ENCODE data around the gene CDKN2AIP.
"Not testable (repeated sequence)": the region's sequence is repeated elsewhere in the genome, so short reads cannot be mapped to it uniquely, and the experiment has no call there.

The CDKN2AIP gene

DNA sequence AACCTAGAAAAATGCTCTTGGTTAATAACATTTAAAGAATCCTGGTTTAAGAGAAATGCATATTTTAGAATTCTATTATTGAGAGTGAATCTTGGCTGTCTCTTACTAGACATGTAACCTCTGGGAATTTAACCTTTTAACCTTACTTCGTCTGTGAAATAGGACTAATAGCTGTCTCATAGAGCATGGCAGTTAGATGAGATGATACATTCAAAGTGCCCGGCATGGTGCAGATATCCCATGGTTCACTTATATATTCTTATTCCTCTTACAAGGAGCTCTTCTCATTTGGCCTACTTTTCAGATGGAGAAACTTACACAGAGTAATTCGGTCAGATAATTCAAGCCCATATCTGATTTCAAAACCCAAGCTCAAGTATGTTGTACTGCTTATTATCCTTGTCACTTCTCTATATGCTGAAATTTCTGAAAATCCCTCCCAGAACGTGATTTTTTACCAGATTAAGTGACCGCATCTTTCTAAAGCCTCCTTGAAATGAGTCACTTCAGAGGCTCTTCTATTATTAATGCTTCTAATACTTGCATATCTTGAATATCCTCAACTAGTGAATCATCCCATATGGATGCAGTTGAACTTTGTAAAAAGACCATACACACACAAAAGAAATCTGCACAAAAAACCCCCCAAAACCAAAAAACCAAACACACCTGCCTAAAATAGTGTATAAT lies 4.9 kb downstream of the CDKN2AIP start:
- DNase-seq (ENCODE audit: low read depth) = peak; percentile 53

DNA sequence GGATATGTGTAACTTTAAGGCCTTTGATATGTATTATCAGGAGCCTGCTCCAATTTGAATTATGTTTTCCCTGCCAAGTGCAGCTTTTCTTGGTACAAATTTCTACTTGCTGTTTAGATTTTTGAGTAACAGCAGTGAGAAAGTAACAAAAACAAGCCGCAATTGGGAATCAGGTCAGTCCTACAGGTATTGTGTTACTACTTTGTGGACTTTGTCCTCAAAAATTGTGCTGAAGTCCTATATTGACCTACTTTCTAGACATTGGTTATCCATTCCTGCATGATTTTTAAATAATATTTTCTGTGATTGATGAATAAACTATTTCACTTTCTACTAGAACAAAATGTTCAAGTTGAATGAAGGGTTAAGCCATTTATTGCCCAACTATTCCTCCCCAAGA lies 5.7 kb downstream of the CDKN2AIP start:
- no peak for DNase-seq (ENCODE audit: low read depth)

DNA sequence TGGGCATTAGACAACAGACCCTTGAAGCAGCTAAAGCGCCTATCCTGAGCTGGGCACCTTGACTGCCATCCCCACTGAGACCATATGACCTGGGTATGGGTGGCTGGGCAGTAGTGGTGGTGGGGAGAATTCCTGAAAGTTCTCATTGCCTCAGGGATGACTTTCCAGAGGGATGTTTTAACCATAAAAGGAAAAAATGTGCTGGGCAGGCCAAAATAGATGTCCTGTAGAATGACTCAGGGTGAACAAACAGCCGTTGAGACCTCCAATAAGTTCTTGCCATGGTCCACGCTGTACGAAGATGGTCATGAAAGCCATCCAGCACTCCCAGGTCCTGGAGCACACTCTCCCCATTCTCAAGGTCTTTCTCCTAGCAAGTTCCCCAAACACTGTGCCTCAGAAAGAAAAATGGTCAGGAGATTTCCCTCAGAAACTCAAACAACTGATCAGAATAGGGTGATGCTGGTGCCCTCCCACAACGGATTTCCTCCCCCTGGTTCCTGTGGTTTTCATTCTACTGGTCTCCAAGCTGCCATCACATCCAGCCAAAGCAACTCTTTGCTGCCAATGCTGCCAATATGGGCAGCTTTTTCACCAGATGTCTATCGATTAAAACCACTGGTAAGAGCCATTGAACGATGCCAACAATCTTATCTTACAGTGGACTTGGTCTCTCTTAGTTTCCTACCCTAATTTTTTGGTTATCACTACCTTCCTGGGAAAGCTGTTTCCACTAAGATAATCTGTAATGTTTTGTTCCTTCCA lies 11.2 kb downstream of the CDKN2AIP start:
- DNase-seq (ENCODE audit: low read depth) = no peak

DNA sequence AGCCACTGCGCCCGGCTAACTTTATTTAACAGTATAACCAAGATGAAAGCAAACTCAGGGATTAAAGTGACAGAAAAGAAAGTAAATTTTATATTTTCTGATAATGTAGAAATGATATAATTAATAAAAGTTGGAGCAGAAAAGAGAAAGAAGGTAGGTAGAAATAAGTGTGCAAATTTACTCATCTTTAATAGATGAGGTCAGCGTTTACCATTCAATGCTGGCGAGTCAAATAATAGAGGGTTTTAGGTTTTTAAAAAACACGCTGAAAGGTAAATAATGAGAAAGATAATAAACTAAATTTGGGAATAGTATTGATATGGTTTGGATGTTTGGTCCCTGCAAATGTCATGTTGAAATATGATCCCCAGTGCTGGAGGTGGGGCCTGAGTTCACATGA lies 13.6 kb downstream of the CDKN2AIP start:
- DNase-seq (ENCODE audit: low read depth) = no peak

DNA sequence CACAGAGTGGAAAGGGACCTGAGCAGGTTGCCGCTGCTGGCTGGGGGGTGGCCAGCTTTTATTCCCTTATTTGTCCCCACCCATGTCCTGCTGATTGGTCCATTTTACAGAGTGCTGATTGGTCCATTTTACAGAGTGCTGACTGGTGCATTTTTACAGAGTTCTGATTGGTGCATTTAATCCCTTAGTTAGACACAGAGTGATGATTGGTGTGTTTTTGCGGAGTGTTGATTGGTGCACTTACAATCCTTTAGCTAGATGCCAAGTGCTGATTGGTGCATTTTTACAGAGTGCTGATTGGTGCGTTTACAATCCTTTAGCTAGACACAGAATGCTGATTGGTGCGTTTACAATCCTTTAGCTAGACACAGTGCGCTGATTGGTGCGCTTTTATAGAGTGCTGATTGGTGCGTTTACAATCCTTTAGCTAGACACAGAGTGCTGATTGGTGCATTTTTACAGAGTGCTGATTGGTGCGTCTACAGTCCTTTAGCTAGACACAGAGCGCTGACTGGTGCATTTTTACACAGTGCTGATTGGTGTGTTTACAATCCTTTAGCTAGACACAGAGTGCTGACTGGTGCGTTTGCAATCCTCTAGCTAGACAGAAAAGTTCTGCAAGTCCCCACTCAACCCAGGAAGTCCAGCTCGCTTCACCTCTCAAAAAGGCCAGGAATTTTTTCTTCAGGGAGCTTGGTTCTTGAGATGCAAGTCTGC lies 19.6 kb downstream of the CDKN2AIP start:
- DNase-seq (ENCODE audit: low read depth) = not testable (repeated sequence)

DNA sequence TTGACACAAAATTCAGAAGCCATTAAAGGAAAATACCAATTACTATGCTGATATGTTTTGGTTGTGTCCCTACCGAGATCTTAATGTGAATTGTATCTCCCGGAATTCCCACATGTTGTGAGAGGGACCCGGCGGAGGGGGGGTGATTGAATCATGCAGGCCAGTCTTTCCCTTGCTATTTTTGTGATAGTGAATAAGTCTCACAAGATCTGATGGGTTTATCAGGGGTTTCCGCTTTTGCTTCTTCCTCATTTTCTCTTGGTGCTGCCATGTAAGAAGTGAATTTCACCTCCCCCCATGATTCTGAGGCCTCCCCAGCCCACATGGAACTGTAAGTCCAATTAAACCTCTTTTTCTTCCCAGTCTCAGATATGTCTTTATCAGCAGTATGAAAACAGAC lies 21.4 kb downstream of the CDKN2AIP start:
- DNase-seq (ENCODE audit: low read depth) = not testable (repeated sequence)

DNA sequence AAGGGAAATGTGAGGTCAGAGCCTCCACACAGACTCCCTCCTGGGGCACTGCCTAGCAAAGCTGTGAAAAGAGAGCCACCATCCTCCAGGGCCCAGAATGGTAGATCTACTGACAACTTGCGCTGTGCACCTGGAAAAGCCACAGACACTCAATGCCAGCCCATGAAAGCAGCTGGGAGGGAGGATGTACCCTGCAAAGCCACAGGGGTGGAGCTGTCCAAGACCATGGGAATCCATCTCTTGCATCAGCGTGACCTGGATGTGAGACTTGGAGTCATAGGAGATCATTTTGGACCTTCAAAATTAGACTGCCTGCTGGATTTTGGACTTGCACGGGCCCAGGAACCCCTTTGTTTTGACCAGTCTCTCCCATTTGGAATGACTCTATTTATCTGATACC lies 22.8 kb downstream of the CDKN2AIP start:
- no peak for DNase-seq (ENCODE audit: low read depth)

DNA sequence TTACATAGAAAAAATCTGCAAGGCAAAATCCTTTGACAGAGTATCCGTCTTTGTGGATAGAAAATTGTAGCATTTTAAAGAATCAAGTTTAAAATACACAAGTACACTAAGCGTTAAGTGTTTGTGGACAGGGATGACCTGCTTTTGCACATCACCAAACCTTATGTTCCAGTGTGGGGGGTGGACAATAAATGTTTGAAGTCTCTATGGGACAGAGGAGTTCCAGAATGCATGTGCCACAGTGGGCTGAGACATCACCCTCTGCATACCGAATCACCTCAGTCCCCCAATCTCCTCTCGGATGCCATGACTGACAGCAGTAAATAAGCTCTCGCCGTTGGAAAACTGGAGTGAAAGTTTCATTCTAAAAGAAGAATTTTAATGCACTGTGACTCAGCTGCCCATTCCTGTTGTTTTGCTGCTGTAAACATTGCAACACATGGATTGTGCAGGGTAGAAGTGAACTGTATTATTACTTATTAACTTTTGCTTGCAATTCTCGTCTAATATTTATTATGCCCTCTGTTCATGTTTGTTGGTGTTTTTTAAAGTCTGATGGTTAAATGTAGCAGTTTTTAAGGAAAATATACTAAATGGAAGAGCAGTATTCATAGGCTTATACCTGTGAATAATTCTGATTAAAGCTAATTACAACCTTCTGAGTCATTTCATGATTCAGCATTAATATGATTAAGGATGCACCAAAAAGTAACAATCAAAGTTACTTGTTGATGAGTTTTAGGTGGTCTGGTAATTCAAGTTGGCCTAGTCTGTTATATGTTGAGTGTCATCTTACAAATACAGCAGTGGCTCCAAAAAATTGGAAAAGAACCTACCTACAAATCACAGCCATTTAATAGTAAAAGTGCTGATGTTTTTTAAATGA lies 24.0 kb downstream of the CDKN2AIP start:
- no peak for DNase-seq (ENCODE audit: low read depth)

DNA sequence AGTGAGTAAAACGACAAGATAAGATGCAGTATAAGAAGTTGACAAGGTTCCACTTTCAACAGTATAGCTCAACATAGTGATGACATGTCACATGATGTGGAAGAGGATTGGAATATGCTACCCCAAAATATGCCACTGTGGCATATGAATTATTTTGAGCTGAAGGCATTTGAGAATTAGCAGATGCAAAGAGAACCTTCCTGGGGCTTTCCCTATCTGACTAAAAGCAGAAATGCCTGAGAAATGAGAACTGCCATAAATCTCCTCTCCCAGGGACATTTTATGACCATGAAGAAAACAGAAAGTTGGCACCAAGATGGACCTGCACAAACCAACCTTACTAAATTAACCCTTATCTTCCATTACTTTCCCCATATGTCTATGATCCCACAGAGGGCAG lies 24.8 kb downstream of the CDKN2AIP start:
- no peak for DNase-seq (ENCODE audit: low read depth)

DNA sequence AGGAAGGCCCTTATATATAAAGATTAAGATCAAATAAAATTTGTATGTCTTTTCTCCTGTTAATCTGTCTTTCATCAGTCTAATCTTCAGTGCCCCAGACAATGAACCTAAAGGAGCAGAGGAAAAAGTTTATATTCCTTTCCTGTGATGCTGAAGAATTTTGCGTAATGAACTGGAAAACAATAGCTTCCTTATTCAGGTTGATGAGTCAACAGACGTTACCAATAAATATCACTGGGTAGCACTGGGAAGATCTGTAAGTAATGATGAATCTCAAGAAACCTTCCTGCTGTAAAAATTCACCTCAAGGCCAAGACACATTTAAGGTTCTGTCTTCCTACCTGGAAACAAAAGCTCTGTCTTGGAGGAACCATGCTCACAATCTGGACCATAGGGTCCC lies 25.5 kb downstream of the CDKN2AIP start:
- no peak for DNase-seq (ENCODE audit: low read depth)

DNA sequence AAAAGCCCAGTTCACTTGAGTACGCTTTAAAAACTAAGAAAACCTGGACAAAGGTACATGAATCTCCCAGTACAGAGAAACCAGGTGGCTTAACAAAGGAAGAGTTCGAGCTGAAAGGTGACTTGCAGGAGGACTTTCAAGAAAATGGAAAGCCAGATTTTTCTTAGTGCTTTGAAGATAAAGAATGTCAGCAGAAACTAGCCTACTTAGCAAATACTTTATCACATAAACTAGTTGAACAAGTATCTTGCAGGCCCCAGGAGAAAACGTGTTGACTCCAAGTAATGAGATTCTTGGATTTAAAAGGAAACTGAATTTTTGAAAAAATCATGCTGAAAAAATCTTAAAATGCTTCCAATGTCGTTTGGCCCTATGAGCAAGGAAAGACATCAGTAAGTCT lies 26.4 kb downstream of the CDKN2AIP start:
- no peak for DNase-seq (ENCODE audit: low read depth)

DNA sequence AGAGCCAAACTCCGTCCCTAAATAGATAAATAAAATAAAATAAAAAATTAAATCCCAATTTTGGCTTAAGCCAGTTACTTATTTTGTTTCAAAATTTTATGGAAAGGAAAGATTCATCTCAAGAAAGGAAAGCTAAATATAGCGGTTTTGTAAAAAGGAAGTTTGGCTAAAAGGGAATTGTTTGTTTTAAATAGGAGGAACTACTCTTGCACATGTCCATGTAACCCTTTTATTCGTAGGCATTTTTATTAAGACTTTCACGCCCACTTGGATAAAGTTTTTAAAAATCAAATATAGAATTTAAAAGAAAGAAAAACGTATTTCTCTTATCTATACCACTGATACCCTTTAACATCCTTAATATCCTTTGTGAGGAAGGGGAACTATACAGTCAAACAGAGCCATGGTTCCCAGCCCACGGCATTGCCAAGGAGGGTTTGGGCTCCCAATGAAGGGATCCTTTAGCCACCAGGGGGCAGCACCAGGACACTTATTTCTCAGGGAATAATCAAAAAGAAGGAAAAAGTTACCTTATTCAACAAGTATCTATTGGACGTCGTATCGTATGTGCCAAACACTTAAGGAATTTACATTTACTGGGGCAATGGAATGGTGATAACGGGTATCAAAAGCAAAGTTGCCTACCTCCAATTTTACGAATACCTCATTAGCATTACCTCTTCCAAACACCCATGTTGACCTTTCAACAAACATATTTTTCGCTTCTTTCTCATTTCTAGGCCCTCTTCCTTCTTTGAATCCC lies 27.7 kb downstream of the CDKN2AIP start:
- no peak for DNase-seq (ENCODE audit: low read depth)

DNA sequence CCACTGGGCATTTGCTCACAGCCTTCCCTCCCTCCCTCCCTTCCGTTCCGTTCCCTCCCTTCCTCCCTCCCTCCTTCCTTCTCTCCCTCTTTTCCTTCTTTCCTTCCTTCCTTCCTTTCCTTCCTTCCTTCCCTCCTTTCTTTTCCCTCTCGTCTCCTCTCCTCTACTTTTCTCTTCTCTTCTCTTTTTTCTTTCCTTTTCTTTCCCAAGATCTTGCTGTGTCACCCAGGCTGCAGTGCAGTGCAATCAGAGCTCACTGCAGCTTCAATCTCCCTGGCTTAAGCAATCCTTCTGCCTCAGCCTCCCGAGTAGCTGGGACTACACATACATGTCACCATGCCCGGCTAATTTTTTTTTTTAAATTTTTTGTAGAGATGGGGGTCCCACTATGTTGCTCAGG lies 33.7 kb downstream of the CDKN2AIP start:
- no peak for DNase-seq (ENCODE audit: low read depth)

DNA sequence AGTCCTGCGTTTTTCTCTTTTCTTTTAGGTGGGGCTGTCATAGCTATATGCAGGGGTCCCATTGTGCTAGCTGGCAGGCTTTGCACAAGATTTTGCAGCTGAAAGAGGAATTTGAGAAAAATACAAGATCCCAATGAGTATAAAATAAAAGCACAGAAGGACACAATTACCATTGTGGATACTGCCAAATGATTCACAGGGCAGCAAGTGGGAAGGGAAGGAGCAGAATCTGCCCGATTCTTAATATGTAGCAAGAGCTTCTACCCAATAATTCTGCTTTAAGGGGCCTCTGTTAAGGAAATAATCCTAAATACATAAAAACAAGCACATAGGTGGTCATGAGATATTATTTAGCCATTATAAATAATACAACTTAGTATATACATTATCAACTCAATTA lies 34.5 kb downstream of the CDKN2AIP start:
- no peak for DNase-seq (ENCODE audit: low read depth)

DNA sequence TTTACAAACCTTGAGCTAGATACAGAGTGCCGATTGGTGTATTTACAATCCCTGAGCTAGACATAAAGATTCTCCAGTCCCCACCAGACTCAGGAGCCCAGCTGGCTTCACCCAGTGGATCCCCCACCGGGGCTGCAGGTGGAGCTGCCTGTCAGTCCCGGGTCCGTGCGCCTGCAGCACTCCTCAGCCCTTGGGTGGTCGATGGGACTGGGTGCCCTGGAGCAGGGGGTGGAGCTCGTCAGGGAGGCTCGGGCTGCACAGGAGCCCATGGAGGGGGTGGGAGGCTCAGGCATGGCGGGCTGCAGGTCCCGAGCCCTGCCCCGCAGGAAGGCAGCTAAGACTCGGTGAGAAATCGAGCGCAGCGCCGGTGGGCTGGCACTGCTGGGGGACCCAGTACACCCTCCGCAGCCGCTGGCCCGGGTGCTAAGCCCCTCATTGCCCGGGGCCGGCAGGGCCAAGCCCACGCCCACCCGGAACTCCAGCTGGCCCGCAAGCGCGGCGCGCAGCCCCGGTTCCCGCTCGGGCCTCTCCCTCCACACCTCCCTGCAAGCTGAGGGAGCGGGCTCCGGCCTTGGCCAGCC lies 38.2 kb downstream of the CDKN2AIP start:
- DNase-seq (ENCODE audit: low read depth) = not testable (repeated sequence)

DNA sequence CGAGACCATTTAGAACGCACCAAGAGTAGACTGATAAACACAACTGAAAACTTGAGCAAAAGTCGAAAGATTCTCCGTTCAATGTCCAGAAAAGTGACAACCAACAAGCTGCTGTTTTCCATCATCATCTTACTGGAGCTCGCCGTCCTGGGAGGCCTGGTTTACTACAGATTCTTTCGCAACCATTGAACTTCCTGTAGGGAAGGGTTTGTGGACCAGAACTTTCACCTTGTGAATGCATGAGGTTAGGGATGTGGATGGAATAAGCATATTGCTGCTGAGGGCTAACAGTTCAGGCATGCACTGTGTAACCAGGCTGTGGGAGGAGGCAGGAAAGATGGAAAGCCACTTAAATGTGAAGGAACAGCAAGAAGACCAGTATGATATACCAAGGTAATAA lies 39.6 kb downstream of the CDKN2AIP start:
- DNase-seq (ENCODE audit: low read depth) = no peak

DNA sequence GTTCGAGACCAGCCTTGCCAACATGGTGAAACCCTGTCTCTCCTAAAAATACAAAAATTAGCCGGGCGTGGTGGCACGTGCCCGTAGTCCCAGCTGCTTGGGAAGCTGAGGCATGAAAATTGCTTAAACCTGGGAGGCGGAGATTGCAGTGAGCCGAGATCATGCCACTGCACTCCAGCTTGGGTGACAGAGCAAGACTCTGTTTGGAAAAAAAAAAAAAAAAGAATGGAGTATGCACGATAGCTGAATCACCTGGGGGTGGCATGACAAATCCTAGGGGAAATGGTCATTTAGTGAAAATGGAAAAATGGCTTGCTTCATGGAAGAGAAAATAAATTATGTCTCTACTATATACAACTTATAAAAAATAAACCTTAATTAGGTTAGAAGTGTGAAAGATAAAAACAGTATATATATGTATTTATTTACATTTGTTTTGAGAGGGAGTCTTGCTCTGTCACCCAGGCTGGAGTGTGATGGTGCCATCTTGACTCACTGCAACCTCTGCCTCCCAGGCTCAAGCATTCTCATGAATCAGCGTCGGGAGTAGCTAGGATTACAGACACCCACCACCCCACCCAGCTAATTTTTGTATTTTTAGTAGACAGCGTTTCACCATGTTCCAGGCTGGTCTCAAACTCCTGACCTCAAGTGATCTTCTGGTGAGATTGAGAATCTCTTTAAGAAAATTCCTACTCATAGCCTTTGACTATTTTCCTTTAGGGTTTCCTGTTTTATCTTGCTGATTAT lies 41.1 kb downstream of the CDKN2AIP start:
- no peak for DNase-seq (ENCODE audit: low read depth)

DNA sequence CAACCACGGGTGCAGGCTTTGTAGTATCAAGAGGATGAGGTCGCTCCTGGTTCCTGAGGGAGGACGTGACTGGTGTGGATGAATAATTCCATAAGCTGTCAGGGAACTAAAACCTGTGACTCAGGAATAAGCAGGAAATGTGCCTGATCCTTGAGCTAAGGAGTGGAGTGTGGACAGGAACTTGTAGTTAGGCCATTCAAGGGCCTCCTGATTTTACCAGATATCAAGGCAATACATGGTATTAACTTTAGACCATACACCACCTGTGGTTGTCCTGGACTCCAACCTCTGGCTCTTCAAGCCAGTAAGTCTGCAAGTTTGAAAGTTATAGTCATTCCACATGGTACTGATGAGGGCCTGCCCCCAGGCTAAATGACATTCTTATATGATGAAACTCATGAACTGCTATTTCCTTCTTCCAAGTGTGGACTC lies 48.4 kb downstream of the CDKN2AIP start:
- no peak for DNase-seq (ENCODE audit: low read depth)

DNA sequence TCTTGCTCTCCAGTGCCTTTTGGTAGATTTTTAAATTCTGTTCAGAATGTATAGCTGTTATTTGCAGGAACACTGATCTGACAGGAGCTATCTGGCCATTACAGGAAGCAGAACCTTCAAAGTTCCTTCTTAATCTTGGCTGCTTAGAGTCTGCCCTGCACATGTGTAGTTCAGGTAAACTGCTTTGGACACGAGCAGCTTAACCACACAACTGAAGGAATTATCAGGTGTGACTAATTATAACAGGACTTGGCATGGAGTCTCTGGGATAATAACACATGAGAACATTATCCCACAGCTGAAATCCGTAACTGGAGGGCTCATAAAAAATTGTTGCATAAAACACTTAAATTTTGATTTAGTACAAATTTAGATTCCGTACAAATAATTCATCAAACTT lies 48.8 kb downstream of the CDKN2AIP start:
- DNase-seq (ENCODE audit: low read depth) = no peak

DNA sequence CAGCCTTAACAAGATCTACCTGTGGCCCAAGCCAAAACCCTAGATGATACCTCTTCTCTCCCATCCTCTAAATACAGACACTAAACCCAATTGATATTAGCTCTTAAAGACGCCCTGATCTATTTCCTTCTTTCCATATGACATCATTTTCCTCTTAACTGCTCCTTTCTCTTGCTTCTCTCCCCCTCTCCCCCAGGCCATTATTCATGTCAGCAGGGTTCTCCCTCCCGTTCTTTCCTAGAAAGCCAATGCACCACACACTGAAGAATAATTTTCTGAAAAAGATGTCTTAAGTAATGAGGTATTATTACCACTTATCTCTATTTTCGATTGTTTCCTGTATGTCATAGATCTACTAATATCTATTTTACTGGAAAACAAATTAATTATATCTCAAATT lies 50.7 kb downstream of the CDKN2AIP start:
- no peak for DNase-seq (ENCODE audit: low read depth)

Measured in HS-27A (cell line).